NCI-H446 (cell line): Measurements from ENCODE around the gene SYS1.

Experiments
- DNase-seq, 2 experiments: peaks; one replicate each; lab custom pipeline; 2025; lab: John Stamatoyannopoulos, UW

SYS1 gene

GRCh38 chr20:45416917-45417316 is 54.0 kb downstream of the SYS1 start:
- DNase-seq: no peak
